SJSA1 (cell line): ENCODE results near the gene MOB3B. TPM values are rescaled to one million over a fixed set of nuclear protein-coding genes. Genes with fewer than 3 reads are reported as not detected.

Source experiments
- DNase-seq, 2 experiments: peaks; one replicate each; pipeline ENCODE4 v3.0.0-alpha.2; 2015 to 2020; ENCODE audit warnings: low spot score in 2 of 2, low read depth in 1 of 2
- H3K27ac ChIP-seq: fragments of 250-450 bp; sonication (Bioruptor Pico); 2 replicates; pipeline ENCODE4 v1.5.1; 2020; ENCODE audit warnings: mild to moderate bottlenecking, moderate library complexity
- H3K27me3 ChIP-seq: fragments of 250-450 bp; sonication (Bioruptor Pico); replicated peaks from 2 replicates; pipeline ENCODE4 v1.5.1; 2020; ENCODE audit warnings: mild to moderate bottlenecking, moderate library complexity
- H3K36me3 ChIP-seq: fragments of 250-450 bp; sonication (Bioruptor Pico); 2 replicates; pipeline ENCODE4 v1.5.1; 2020; ENCODE audit warnings: mild to moderate bottlenecking
- H3K4me1 ChIP-seq: fragments of 250-450 bp; sonication (Bioruptor Pico); replicated peaks from 2 replicates; pipeline ENCODE4 v1.6.1; 2021; ENCODE audit warnings: mild to moderate bottlenecking
- H3K4me3 ChIP-seq: fragments of 250-450 bp; sonication (Bioruptor Pico); 2 replicates; pipeline ENCODE4 v1.5.1; 2020; ENCODE audit warnings: mild to moderate bottlenecking
- H3K9me3 ChIP-seq: fragments of 250-450 bp; sonication (Bioruptor Pico); replicated peaks from 2 replicates; pipeline ENCODE4 v1.5.1; 2020; ENCODE audit warnings: mild to moderate bottlenecking
- total RNA-seq: library from RNA; depleted of rRNA; stranded (reverse); fragments of >200 nt; shearing (Covaris generic); gene quantifications from 2 replicates; pipeline ENCODE4 v1.2.3, GENCODE V29; 2014

MOB3B gene
- total RNA-seq, 1 experiment from 2014 or later: not detected

DNA sequence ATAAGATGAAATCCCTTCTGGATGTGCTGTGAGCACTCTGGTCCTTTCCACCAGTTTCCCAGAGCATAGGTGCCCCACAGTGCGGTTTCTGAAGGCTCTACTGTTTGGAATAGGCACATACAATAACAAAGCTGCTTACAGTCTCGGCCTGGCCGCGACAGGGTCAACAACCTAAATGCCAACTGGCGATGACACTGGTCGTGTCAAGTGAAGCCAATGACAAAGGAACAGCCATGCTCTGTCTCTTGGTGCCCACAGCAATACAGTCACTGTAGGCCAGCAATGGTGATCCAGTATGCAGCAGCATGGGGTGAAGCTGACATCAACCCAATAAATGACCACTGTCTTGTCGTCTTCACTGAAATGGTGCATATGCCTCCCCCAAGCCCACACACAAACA, 184.8 kb downstream of the MOB3B start:
- no peaks in the 10 kb centered on the region for H3K36me3 ChIP-seq
- no peak for DNase-seq
- H3K27me3 ChIP-seq: no peaks in the 10 kb centered on the region
- H3K27ac ChIP-seq: no peak overlapping the region
- H3K4me3 ChIP-seq: no peak overlapping the region
- peaks cover 15% of the 10 kb centered on the region for H3K4me1 ChIP-seq
- no peaks in the 10 kb centered on the region for H3K9me3 ChIP-seq

DNA sequence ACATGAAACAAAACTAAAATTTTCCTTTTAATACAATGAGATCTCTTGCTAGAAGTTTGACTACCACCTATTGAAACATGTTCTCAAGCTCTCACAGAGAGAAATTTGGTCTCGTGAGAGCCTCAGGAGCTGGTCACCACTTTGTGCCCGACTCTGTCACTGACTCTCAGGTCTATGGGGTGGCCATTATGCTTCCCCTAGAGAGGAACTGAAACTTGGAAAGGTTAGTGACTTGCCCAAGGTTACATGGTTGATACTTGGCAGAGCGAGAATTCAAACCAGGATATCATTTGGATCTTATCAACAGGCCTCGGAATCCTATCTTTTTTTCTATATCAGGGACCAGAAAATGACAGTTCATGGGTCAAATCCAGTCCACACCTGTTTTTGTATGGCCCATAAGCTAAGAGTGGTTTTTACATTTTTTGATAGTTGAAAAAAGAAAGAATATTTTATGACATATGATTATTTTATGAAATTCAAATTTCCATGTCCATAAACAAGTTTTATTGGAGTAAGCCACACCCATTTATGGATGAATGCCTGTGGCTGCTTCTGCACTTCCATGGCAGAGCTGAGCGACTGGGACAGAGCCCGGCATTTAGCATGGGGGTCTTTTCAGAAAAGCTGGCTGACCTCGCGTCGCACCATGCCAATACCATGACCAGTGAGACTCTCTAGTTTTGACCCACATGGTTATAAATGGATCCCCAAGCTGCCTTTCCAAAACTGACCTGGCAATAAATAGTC, 187.9 kb downstream of the MOB3B start:
- no peaks in the 10 kb centered on the region for H3K36me3 ChIP-seq
- H3K4me3 ChIP-seq: no peak overlapping the region
- no peak for DNase-seq
- H3K4me1 ChIP-seq: peaks cover 36% of the 10 kb centered on the region
- H3K9me3 ChIP-seq: no peaks in the 10 kb centered on the region
- no peaks in the 10 kb centered on the region for H3K27me3 ChIP-seq
- no peak overlapping the region for H3K27ac ChIP-seq

DNA sequence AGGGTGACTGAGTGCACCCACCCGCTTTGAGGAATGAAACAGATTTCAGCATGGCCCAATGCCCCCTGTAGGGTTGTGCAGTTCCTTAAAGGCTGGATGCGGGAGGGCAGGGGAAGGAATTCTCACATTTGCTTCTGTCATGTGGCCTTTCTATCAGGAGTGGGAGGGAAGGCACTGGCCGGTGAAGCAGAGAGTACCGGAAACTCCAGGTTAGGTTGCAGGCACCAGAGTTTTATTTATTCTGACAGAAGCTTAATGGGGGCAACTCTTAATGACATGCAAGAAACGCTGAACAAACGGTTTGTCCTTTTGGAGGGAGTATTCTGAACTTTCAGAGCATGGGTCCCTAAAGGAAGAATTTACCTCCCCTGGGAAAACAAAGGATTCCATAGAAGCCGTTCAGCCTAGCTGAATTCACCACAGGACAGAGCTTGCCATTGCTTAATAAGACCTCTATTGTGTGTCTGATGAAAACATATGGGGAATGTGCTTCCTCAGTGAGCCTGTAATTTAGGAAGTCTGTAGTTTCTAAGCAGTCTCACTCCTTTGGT, 188.6 kb downstream of the MOB3B start:
- H3K36me3 ChIP-seq: no peaks in the 10 kb centered on the region
- H3K27ac ChIP-seq: no peak overlapping the region
- no peaks in the 10 kb centered on the region for H3K9me3 ChIP-seq
- no peak overlapping the region for H3K4me3 ChIP-seq
- peaks cover 36% of the 10 kb centered on the region for H3K4me1 ChIP-seq
- DNase-seq: peak in 1 of 2 experiments; percentile 1
- H3K27me3 ChIP-seq: no peaks in the 10 kb centered on the region

DNA sequence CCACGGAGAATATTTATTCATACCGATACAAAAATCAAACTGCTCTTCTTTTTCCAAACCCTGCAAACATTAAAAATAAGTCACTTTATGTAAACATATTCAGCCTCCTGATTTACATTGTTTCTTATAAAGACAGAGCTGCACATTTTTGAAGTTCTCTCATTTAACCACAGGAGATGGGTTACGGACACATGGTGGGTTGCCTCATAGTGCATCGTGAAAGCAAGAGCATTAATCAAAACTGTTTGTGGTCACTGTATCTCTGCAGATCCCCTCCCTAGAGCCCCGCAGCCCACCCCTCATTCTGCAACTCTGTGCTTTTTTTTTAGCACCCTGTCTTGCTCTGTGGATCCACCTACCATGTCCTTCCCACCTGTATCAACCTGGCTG, 189.3 kb downstream of the MOB3B start:
- H3K27ac ChIP-seq: no peak overlapping the region
- no peak for DNase-seq
- H3K4me3 ChIP-seq: no peak overlapping the region
- peaks cover 36% of the 10 kb centered on the region for H3K4me1 ChIP-seq
- no peaks in the 10 kb centered on the region for H3K9me3 ChIP-seq
- H3K27me3 ChIP-seq: no peaks in the 10 kb centered on the region
- H3K36me3 ChIP-seq: no peaks in the 10 kb centered on the region

DNA sequence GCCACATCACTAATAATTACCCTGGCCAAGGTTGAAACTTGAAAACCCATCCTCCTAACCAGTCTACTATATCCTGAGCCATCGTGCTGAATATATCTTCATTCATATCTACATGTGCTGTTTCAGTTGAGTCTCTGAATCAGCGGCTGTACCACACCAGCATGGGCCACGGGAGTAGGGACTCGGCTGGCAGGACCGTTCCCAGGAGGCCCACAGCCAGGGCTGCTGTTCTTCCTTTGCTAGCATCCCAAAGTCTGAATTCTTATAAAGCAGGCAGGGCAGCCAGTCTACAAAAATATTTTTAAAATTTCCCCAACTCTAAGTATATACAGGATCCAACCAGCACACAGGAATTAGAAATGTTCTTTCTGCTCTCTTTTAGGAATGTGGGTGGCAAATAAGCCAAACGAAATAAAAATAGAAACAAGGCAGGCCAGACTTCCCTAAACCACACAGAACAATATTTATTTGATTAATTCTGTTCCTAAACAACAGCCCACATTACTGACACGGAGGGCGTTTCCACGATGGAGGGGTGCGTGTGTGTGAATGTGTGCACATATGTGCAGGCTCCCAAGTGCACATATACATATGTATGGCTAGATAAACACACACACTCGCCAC, 189.8 kb downstream of the MOB3B start:
- Histone ChIP-seq H3K27ac (no peak overlapping the region), H3K27me3 (no peaks in the 10 kb centered on the region), H3K4me3 (no peak overlapping the region), H3K36me3 (no peaks in the 10 kb centered on the region), H3K9me3 (no peaks in the 10 kb centered on the region), H3K4me1 (peaks cover 36% of the 10 kb centered on the region)
- peak; percentile 53 to 67 for DNase-seq

GRCh38 chr9:27338527-27338903, 191.1 kb downstream of the MOB3B start:
- H3K27ac ChIP-seq: no peak overlapping the region
- H3K27me3 ChIP-seq: no peaks in the 10 kb centered on the region
- H3K9me3 ChIP-seq: no peaks in the 10 kb centered on the region
- peaks cover 36% of the 10 kb centered on the region for H3K4me1 ChIP-seq
- no peaks in the 10 kb centered on the region for H3K36me3 ChIP-seq
- peak in 1 of 2 experiments; percentile 42 for DNase-seq
- no peak overlapping the region for H3K4me3 ChIP-seq

GRCh38 chr9:27337833-27338526, 191.6 kb downstream of the MOB3B start:
- Histone ChIP-seq H3K9me3 (no peaks in the 10 kb centered on the region), H3K27me3 (no peaks in the 10 kb centered on the region), H3K4me3 (no peak overlapping the region), H3K36me3 (no peaks in the 10 kb centered on the region), H3K27ac (no peak overlapping the region), H3K4me1 (peaks cover 36% of the 10 kb centered on the region)
- DNase-seq: no peak

- peaks cover 36% of the 10 kb centered on the region for H3K4me1 ChIP-seq
- H3K27me3 ChIP-seq: no peaks in the 10 kb centered on the region
- H3K4me3 ChIP-seq: no peak overlapping the region
- no peaks in the 10 kb centered on the region for H3K9me3 ChIP-seq
- no peaks in the 10 kb centered on the region for H3K36me3 ChIP-seq
- no peak overlapping the region for H3K27ac ChIP-seq
- no peak for DNase-seq
Observed at GRCh38 chr9:27337236-27337635, 192.4 kb downstream of the MOB3B start.

- no peaks in the 10 kb centered on the region for H3K36me3 ChIP-seq
- no peak for DNase-seq
Observed at GRCh38 chr9:27336829-27337228, 192.8 kb downstream of the MOB3B start.

DNA sequence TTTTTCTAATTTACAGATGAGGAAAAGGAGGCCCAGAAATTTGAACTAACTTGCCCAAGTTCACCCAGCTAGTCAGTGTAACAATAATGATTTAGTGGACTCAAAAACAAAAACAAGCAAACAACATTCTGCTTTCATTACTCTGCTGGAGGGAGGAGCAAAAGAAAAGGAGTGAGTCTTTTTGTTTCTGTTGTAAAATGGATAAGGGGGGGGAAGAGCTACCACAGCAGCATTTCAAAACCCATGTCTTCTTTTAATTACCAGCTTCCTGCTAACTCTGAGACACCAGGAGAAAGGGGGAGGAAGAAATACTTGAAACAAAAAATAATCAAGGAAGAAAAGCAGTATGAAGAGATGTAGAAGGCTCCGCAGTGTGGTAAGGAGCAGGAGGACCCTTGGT, 193.5 kb downstream of the MOB3B start:
- Histone ChIP-seq H3K36me3 (no peaks in the 10 kb centered on the region), H3K27me3 (no peaks in the 10 kb centered on the region), H3K4me1 (peaks cover 34% of the 10 kb centered on the region), H3K27ac (no peak overlapping the region), H3K9me3 (no peaks in the 10 kb centered on the region), H3K4me3 (no peak overlapping the region)
- no peak for DNase-seq

More at GRCh38 chr9:27336829-27337228, 192.8 kb downstream of the MOB3B start:
- no peaks in the 10 kb centered on the region for H3K9me3 ChIP-seq
- H3K27ac ChIP-seq: no peak overlapping the region
- H3K4me3 ChIP-seq: no peak overlapping the region
- no peaks in the 10 kb centered on the region for H3K27me3 ChIP-seq
- peaks cover 36% of the 10 kb centered on the region for H3K4me1 ChIP-seq

DNA sequence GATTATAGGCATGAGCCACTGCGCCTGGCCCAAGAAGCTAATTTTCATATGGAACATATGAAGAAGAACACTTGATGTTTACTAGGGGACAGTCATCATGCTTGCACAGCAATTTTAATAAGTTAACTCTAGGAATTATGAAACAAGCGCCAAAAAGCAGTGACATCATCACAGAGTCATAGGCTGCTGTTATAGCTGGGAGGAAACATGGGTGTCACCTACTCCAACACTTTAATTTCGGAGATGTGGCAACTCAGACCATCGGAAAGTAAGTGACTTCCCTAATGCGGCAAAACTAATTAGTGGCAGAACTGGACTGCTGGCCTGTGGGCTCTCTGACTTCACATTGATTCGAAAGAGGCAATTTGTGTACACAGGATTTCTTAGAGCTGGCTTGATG, 194.5 kb downstream of the MOB3B start:
- DNase-seq: no peak
- H3K4me3 ChIP-seq: no peak overlapping the region
- no peaks in the 10 kb centered on the region for H3K36me3 ChIP-seq
- peaks cover 23% of the 10 kb centered on the region for H3K4me1 ChIP-seq
- no peaks in the 10 kb centered on the region for H3K27me3 ChIP-seq
- H3K27ac ChIP-seq: no peak overlapping the region
- H3K9me3 ChIP-seq: no peaks in the 10 kb centered on the region

DNA sequence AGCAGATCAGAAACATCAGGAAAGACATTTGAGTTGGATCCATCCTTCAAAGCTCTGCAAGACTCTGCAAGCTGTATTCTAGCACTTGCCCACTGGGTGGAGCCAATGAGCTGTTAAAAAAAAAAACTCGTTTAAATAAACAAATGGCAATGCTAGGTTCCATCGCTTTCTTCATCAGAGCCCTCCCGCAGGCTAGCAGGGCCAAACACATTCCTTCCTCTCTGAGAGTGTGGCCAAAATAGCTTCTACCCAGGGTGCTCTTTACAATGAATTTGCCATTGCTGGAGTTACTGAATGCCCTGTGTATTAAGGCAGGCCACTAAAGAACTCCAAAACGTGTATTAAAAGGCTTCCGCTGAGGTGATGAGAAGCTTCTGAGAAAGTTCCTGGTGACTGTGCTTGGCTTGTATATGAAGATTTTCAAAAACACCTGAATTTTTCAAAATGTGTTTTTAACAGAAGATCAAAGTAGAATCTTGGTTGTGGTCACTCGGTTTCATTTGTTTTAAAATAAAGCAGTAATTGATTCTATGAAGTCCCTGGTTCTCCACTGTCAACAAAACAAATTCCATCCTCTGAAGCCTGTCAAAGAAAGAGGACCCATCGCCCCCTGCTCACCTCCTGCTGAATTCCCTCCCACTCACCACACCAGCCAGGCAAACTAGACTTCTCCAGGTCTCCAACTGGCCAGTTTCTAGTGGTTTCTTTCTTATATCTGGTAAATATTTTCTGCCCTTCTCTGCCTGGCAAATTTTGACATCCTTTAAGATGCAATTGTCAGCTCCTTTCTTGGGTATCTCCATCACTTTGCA, 196.2 kb downstream of the MOB3B start:
- Histone ChIP-seq H3K4me3 (no peak overlapping the region), H3K9me3 (no peaks in the 10 kb centered on the region), H3K27me3 (no peaks in the 10 kb centered on the region), H3K36me3 (no peaks in the 10 kb centered on the region), H3K4me1 (peaks cover 8% of the 10 kb centered on the region), H3K27ac (no peak overlapping the region)
- DNase-seq: peak; percentile 44 to 45

- H3K4me3 ChIP-seq: no peak overlapping the region
- H3K9me3 ChIP-seq: no peaks in the 10 kb centered on the region
- H3K4me1 ChIP-seq: no peaks in the 10 kb centered on the region
- DNase-seq: no peak
- H3K27me3 ChIP-seq: no peaks in the 10 kb centered on the region
- no peak overlapping the region for H3K27ac ChIP-seq
- no peaks in the 10 kb centered on the region for H3K36me3 ChIP-seq
Observed at GRCh38 chr9:27331393-27331792, 198.2 kb downstream of the MOB3B start.
